ENCODE measurements around the gene UNC50.

Gene UNC50

DNA sequence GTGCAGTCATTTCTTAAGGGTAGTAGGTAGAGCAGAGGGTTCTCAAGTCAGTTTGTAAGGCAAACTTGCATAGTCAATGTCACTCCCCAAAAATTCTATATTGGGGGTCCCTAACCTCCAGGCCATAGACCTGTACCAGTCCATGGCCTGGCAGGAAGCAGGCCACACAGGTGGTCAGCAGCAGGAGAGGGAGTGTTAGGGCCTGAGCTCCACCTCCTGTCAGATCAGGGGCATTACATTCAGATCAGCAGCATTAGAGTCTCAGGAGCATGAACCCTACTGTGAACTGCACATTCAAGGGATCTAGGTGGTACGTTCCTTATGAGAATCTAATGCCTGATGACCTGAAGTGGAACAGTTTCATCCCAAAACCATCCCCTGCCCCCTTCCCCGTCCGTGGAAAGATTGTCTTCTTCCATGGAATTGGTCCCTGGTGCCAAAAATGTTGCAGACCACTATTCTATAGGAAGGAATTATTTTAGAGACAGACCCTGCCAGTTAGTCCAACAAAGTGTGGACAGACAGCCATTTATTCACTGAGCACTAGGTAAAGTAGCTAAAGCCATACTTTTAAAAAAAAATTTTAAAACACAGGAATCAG lies 6.8 kb upstream of the UNC50 start:
- peak; percentile 44 for TF ChIP-seq CTCF (IDR thresholded peaks at IDR 0.05; ENCODE audit: low read depth, low read length)
- no peak for DNase-seq (ENCODE audit: extremely low read depth, low read depth)

- TF ChIP-seq CTCF (IDR thresholded peaks at IDR 0.05; ENCODE audit: low read depth, low read length) = no peak
These were observed 3.8 kb upstream of the UNC50 start for GRCh38 chr2:98604547-98604946.

GRCh38 chr2:98605076-98605475 lies 3.3 kb upstream of the UNC50 start:
- DNase-seq (ENCODE audit: extremely low read depth, low read depth) = no peak
- no peak for TF ChIP-seq CTCF (IDR thresholded peaks at IDR 0.05; ENCODE audit: low read depth, low read length)

More at GRCh38 chr2:98604547-98604946, 3.8 kb upstream of the UNC50 start:
- peak; percentile 10 for DNase-seq (ENCODE audit: extremely low read depth, low read depth)

DNA sequence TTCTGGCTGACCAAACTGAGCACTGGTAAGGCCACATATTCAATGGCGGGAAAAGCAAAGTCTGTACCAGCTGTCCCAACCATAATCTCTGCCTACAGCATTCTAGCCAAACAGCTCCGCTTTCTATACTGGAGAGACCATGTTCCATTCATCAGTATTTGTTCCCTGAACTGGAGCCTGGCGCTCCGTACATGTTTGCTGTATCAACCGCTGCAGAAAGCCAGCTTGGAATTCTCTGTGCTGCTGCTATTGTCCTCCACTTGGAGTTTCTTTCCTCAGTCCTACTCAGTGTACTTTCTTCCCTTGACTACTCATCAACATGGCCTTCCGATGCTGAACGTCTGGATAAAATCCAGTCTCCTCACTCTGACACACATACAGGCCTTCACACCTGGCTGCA lies 2.0 kb upstream of the UNC50 start:
- no peak for DNase-seq (ENCODE audit: extremely low read depth, low read depth)
- TF ChIP-seq CTCF (IDR thresholded peaks at IDR 0.05; ENCODE audit: low read depth, low read length) = no peak

GRCh38 chr2:98607104-98607503 lies 1.3 kb upstream of the UNC50 start:
- DNase-seq (ENCODE audit: extremely low read depth, low read depth) = no peak
- no peak for TF ChIP-seq CTCF (IDR thresholded peaks at IDR 0.05; ENCODE audit: low read depth, low read length)

DNA sequence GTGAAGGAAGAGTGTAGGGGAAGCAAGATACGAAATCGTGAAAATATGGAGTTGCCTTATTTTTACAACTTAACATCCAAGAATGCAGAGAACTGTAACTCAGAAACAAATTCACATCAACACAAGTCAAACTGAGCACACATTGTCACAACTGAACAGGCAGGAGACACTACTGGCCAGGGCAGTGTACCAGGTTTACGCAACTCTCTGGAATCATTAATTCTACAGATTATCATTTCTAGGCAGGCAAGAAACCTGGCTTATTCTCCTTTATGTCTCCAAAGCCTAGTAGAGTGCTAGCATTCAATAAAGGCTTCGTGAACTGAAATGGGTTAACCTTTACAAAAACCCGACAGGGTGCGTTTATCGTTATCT lies 661 bp upstream of the UNC50 start:
- DNase-seq (ENCODE audit: extremely low read depth, low read depth) = no peak
- TF ChIP-seq CTCF (IDR thresholded peaks at IDR 0.05; ENCODE audit: low read depth, low read length) = no peak

DNA sequence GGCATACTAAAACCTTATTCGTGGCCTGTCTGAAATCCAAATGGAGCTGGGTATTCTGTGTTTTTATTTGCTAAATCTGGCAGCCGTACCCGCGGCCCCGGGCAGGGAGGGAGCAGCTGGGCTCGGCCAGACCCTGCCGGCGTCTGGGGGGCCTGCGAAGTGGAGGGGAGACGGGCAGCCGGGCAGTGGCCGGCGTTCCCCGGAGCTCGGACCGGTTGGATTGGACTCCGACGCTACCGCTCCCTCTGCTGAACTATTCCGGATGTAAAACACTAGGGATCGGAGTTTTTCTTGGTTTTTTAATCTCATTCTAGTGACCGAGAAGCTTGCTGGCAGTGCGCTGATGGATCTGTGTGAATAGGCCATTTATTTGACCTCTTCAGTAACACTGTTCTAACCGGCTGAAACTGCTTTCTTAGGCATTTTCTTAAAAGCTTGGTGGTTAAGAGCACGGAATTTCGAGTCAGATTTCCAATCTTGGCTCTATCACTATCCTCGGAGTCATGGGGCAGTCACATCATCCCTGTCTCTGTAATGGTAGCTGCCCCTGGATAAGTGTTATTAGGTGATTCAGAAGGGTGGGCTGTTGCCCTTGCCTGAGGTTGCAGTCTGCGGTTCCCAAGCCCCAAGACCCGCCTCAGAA lies 694 bp downstream of the UNC50 start:
- DNase-seq (ENCODE audit: extremely low read depth, low read depth) = peak; percentile 2
- TF ChIP-seq CTCF (IDR thresholded peaks at IDR 0.05; ENCODE audit: low read depth, low read length) = no peak
